HEK293 (cell line): ENCODE results near the gene ZNF121.

Experiments
- PBX3 ChIP-seq: sonication (generic); formaldehyde crosslinking; IDR thresholded peaks from 2 replicates; pipeline ENCODE4 v1.8.1; 2022; ENCODE audit warnings: mild to moderate bottlenecking, moderate library complexity, missing genetic modification reagents
- ZBTB1 ChIP-seq: fragments of 450-650 bp; formaldehyde crosslinking; IDR thresholded peaks from 2 replicates; pipeline ENCODE4 v1.5.1; 2016; ENCODE audit warnings: missing biosample characterization, missing genetic modification characterization
- ZNF530 ChIP-seq: fragments of 450-650 bp; formaldehyde crosslinking; IDR thresholded peaks from 2 replicates; pipeline ENCODE4 v1.5.1; 2016; ENCODE audit warnings: low read depth, missing biosample characterization, missing genetic modification characterization
- TF ChIP-seq, protein P1 (sequence below): fragments of 450-650 bp; formaldehyde crosslinking; IDR thresholded peaks from 2 replicates; pipeline ENCODE4 v1.5.1; 2016; ENCODE audit warnings: missing biosample characterization, missing genetic modification characterization
- TF ChIP-seq, protein P2 (sequence below): fragments of 450-650 bp; formaldehyde crosslinking; IDR thresholded peaks from 2 replicates; pipeline ENCODE4 v1.5.1; 2016; ENCODE audit warnings: missing biosample characterization, missing genetic modification characterization, borderline replicate concordance

DNA sequence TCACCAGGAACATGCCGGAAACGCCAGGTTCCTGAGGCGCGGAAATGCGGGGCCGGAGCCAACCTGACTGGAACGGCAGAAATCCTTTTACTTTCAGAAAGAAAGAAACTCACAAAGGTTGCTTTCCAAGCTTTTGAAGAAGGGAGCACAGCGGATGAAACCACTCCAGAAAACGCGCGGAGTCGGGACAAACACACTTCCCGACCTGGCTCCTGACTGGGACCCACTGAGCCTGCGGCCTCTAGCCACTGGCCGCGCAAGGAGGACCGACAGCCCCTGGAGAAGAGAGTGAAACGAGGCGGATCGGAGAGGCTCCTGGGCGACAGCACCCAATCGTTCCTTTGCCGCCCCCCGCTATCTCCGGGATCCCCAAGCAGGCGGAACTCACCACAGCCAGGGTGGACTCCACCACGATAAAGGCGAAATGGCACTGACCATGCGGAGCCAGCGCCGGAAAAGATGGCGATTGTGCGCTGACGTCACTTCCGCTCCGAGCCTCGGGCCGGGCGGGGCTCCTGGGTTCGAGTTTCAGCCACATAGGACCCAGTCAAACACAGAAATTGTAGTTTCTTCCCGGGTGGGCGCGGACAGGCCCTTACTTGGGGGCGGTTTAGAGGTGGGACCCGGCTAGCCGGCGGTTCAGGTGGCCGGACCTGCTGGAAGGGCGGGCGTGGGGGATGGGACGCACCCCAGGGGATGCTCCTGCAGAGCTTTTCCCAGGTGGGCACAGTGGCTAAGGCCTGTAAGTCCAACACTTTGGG, at the start of gene ZNF121:
- TF ChIP-seq PBX3 (CRISPR knock-in tag), result no peak
- TF ChIP-seq ZNF530 (tag by site-specific recombination), result no peak
- TF ChIP-seq ZBTB1, result no peak
- TF ChIP-seq, protein P1, sequence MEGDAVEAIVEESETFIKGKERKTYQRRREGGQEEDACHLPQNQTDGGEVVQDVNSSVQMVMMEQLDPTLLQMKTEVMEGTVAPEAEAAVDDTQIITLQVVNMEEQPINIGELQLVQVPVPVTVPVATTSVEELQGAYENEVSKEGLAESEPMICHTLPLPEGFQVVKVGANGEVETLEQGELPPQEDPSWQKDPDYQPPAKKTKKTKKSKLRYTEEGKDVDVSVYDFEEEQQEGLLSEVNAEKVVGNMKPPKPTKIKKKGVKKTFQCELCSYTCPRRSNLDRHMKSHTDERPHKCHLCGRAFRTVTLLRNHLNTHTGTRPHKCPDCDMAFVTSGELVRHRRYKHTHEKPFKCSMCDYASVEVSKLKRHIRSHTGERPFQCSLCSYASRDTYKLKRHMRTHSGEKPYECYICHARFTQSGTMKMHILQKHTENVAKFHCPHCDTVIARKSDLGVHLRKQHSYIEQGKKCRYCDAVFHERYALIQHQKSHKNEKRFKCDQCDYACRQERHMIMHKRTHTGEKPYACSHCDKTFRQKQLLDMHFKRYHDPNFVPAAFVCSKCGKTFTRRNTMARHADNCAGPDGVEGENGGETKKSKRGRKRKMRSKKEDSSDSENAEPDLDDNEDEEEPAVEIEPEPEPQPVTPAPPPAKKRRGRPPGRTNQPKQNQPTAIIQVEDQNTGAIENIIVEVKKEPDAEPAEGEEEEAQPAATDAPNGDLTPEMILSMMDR, result no peak
- TF ChIP-seq, protein P2, sequence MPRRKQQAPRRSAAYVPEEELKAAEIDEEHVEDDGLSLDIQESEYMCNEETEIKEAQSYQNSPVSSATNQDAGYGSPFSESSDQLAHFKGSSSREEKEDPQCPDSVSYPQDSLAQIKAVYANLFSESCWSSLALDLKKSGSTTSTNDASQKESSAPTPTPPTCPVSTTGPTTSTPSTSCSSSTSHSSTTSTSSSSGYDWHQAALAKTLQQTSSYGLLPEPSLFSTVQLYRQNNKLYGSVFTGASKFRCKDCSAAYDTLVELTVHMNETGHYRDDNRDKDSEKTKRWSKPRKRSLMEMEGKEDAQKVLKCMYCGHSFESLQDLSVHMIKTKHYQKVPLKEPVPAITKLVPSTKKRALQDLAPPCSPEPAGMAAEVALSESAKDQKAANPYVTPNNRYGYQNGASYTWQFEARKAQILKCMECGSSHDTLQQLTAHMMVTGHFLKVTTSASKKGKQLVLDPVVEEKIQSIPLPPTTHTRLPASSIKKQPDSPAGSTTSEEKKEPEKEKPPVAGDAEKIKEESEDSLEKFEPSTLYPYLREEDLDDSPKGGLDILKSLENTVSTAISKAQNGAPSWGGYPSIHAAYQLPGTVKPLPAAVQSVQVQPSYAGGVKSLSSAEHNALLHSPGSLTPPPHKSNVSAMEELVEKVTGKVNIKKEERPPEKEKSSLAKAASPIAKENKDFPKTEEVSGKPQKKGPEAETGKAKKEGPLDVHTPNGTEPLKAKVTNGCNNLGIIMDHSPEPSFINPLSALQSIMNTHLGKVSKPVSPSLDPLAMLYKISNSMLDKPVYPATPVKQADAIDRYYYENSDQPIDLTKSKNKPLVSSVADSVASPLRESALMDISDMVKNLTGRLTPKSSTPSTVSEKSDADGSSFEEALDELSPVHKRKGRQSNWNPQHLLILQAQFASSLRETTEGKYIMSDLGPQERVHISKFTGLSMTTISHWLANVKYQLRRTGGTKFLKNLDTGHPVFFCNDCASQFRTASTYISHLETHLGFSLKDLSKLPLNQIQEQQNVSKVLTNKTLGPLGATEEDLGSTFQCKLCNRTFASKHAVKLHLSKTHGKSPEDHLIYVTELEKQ (tag by site-specific recombination), result no peak
